GM19193 (cell line): ENCODE measurements around the gene SYNDIG1.

Source experiments
- POLR2A ChIP-seq: IDR thresholded peaks from 4 replicates; pipeline ENCODE4 v1.6.1; 2011; ENCODE audit not compliant: insufficient read depth, insufficient read length; ENCODE audit errors: extremely low read depth

The SYNDIG1 gene

DNA sequence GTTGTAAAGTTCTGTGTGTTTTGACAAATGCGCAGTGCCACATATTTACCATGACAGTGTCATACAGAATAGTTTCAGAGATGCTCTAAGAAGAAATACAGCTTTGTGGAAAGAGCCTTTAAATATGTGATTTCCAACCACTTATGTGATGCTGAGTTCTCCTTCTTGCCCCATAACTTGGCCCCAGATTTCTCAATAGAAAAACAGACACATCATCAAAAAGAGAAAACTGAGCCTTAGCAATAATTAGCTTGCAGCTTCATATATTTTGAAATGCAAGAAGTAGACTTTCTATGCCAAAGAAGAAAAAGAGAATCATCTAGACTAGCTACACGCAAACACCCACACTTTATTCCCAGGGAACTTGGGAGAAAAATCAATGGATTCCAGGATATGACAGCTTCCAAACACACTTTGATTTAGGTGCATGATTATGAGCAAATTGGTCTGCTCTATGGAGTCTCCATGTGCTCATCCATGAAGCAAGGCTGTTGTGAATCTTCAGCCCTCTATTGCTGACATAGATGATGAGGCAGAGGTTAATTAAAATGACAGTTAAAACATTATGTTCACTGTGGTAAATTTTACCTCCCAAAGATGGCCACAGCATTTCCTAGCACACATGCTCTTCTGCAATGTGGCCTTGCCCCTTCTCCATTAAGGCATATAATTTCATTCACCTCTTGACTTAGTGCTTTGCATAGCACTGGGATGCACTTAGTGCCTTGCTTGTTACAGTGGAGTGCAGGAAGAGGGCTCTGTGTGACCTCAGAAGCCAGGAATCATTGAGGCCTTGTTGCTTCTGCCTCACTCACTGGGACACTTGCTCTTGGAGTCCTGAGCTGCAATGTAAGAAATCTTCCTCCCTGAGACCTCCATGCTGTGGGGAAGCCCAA lies 174.6 kb downstream of the SYNDIG1 start:
- no peak for TF ChIP-seq POLR2A

DNA sequence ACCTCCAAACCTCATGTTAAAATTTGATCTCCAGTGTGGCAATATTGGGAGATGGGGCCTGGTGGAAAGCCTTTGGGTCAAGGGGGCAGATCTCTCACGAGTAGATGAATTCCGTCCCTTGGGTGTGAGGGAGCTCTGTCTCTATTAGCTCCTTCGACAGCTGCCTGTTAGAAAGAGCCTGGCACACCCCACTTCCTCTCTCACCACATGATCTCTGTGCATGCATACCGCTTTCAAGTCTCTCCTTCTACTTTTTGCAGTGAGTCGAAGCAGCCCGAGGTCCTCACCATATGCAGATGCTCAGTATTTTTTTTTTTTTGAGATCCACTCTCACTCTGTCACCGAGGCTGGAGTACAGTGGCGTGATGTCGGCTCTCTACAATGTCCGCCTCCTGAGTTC lies 176.9 kb downstream of the SYNDIG1 start:
- no peak for TF ChIP-seq POLR2A

DNA sequence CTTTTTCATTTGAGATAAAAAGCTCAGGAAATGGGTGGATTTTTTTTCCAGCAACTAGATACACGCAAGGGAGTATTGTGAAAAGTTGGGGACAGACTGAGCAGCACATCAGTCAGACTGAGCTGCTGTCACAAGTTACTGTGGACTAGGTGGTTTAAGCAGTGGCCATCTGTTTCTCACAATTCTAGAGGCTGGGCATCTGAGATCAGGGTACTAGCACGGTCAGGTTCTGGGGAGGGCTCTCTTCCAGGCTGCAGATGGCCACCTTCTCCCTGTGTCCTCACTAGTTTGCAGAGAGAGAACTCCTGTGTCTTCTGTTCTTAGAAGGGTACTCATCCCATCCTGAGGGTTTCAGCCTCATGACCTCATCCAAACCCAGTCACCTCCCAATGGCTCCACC lies 178.3 kb downstream of the SYNDIG1 start:
- TF ChIP-seq POLR2A: no peak

DNA sequence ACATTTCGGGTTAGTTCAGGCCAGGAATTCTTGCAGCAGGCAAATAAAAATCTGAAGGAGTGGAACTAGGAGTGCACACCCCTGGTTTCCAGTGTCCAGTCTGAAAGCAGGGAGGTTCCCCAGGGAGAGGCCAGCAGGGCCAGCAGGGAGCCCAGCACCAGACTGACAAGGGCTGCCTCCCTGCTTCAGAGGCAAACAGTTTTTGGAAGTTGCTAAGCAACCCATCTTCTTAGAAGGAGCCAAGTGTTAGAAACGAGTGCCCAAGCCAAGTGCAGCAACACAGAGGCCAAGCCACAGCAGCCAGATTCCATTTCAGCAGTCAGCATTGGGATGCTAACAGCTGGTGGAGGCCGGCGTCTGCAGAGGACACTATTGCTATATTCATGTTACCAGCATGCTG lies 179.1 kb downstream of the SYNDIG1 start:
- no peak for TF ChIP-seq POLR2A

DNA sequence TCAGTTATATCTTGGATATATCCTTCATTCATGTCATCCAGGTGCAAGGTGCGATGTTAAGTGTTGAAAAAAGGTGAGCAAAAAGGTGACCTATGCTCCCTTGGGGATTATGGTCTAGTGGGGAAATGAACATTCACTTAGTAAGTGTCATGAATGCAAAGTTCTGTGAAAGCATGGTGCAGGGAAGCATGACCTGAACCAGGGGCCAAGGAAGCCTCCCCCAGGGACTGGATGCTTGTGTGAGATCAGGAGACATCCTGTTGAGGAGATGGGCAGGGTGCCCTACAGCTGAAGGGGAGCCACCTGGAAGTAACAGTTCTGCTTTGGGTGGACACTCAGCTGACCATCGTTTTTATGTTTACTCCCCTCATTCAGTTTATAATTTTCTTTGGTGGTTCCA lies 179.5 kb downstream of the SYNDIG1 start:
- TF ChIP-seq POLR2A: no peak

DNA sequence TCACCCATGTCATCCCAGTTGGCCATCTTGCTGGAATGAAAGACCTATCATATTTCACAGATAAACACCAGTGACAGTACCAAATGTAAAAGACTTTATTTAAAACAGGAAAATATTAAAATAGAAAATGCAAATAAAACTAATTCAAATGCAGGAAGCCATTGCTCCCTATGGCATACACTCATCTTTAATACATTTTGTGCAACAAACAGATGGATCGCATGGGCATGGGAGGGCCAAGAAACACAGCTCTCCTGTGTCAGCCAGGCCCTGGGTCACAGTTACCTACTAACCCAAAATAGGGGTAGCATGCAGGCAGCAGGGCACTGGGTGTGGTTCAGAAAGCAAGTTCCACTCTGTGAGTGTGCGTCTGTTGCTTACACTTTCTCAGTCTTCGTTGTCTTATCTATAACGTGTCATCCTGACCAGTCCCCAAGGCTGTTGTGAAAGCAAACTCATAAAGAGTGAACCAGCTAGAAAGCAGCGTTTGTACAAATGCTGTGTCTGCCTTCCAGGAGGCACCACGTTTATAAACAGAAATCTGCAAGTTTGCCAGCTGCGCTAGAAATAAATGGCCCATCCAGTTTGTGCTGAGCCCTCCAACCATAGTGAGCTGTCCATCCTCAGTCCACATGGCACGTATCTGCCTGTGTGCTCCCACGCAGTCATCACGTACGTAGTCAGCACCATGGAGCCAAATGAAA lies 180.5 kb downstream of the SYNDIG1 start:
- TF ChIP-seq POLR2A: no peak

DNA sequence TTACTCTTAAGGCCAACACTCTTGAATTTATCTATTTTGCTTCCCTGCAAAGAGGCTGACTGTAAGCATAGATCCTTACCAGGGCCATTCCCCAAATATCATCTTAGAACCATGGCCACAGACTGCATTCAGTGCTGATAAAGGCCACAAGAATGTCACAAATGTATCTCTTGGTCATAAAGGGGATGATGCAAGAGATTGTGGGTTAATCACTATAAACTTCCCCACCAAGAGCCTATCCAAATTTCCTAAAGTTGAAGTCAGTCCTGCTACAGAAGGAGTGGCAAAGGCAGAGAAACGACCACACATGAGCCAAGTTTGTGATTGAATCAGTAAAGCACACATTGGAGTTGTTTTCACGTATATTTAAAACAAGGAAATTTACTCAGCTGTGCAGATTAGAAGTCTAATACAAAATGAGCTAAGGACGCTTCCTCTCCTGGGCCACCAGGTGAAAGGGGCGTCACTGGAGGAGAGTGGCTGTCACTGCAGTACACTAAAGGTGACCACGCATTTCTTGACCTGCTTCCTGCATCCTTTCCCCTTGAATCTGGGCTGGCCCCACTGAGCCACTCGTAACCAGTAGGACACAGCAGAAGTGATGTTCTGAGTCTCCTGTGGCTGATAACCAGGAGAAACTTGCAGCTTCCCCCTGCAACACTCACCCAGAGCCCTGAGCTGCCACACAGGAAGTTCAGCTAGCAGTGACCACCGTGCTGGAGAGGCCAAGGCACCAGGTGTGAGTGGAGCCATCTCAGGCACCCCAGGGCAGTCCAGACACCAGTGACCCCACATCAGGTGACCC lies 181.9 kb downstream of the SYNDIG1 start:
- no peak for TF ChIP-seq POLR2A

DNA sequence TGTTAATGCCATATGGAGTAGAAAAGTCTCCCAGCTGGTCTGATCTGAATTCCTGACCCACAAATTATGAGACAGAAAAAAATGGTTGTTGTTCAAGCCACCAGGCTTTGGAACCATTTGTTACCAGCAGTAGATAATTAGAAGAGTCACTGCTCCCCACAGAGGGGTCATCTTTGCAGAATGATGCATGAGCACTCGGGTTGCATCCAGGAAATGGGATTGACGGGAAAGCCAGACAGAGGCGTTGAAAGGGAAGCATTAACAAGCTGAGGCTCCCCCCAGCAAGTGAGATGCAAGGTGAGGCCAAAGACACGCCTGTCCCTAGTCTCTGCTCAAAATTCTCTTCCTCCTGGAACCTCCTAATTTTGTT lies 182.5 kb downstream of the SYNDIG1 start:
- TF ChIP-seq POLR2A: no peak

DNA sequence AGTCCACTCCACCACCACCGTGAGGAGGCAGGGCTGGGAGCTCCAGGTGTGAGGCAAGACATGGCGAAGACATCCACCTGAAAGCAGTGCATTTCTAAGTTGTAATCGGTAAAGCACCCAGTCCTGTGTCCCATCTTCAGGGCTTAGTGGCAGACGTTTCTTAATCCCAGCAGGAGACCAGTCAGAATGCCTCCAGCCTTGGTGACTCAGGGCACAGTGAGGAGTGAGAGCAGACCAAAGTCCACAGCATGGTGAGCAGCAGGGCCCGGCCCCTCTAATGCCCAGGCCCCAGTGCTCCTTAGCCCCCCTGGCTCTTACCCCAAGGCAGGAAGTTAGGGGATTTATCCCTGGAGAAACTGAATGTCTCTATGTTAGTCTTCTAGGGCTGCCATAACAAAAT lies 183.9 kb downstream of the SYNDIG1 start:
- no peak for TF ChIP-seq POLR2A

DNA sequence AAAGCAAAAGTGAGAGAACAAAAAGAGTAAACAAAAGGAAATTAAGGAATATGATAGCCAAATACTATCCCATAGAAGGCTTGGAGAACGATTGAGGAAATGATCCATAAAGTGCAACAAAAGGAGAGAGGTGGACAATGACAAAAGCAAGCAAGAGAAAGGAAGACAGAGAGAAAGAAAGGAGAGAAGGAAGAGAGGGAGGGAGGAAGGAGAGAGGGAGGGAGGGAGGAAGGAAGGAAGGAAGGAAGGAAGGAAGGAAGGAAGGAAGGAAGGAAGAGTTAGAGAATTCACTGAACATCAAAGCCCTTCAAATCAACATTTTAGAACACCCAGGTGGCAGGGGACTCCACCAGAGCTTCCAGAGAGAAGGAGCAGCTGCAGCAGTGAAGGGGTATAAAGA lies 185.0 kb downstream of the SYNDIG1 start:
- TF ChIP-seq POLR2A: no peak

DNA sequence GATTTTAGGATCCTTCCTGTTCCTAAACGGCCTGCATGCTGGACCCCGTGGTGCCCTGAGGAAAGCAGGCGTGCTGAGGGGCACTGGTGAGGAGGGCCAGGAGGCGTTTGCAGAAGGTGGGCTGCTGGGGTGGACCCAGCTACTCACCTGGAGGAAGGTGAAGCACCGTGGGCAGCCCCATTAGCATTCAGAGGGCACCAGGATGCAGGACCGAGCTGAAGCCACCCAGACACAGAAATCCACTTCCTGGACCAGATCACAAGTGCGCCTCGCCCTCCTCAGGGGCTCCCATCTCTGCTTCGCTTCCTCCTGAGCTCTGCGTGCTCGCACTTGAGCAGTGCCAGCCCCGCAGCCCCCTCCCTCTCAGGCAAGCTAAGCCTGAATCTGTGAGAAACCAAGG lies 187.0 kb downstream of the SYNDIG1 start:
- TF ChIP-seq POLR2A: no peak

DNA sequence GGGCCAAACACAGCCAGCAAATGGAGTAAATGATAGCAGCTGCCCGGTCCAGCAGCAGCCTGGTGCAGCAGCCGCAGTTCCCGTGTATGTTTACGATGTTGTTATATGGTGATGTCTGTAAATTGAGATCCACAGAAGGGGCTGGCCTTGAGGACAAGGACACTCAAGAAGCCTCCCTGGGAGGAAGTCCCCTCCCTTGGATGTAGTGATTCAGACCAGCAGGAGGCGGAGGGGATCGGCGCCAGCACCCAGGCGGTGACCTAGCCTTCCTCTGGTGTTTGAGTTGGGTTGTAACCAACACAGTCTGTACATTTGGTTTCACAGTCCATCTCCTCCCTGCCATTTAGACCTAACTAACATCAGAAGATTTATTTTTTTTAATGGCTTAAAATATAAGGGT lies 187.8 kb downstream of the SYNDIG1 start:
- TF ChIP-seq POLR2A: no peak

DNA sequence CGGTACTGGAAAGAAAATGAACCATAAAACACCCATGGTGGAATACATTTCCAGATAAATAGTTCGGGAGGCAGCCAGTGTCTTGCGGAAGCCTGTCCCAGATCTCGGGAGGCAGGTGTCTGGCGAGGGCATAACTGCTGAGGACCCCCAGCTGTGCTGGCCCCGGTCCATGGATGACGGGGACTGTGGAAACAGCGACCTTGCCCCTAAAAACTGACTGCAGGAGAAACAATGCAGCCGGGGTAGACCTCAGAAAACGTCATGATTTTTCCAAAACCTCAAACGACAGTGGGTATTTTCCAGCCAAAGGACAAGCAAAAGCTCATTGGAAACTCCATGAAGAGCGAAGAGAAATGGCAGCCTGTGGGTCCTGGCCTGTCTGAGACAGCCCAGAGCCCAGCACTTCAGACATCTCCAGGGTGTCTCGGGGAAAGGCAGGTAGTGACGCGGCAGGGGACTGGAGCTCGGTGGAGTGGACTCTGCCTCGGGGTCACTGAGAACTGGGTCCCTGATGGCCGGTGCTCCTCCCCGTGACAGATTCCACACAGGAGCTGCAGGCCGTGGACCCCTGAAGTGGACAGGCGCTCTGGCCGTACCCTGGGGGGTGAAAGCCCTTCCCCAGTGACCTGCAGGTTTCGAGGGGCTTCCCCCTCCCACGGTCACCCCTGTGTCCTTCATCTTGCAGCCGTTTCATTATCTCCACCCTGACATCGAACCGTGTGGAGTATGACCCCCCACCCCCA lies 188.6 kb downstream of the SYNDIG1 start:
- no peak for TF ChIP-seq POLR2A

DNA sequence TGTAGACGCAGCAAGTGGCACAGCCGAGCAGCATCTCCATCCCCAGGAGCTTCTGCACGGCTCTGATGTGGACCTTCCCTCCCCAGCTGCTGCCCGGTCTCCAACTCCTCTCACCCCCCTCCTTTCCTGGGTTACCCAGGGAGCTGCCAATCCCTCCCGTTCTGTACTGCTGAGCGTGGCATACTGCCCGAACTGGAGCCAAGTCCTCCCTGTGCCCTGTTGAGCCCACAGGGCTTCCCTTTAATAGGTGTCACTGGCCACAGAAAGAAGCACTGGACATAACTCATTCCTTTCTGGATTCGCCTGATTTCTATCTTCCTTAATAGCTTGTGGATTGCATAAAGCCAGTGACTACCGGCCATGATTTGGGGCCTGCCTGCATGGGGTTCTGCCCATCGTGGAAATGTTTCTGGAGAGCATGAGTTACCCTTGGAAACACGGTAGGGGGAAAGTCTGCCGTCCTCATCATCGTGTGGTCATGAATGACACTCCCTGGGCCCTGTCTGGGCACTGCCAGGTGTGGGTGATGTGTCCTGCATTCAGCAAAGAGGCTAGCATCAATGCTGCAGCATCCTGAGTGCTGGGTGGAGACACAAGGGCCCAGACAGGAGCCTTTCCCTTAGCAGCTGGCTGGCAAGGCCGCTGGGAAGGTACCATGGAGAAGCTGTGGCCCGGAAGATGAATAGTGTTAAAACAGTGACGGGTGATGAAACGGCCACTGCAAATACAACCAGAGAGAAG lies 189.7 kb downstream of the SYNDIG1 start:
- TF ChIP-seq POLR2A: no peak
